Transverse colon (tissue), 4 donors: ENCODE data around the gene NIPSNAP2. TPM values are rescaled to one million over a fixed set of nuclear protein-coding genes. Genes with fewer than 3 reads are reported as not detected.
"Not testable (repeated sequence)": the region's sequence is repeated elsewhere in the genome, so short reads cannot be mapped to it uniquely, and the experiment has no call there.

Source experiments
- DNase-seq: peaks from one replicate; pipeline ENCODE4 v3.0.0-alpha.2; 2019
- H3K27ac ChIP-seq, 4 donors: fragments of 200-600 bp; sonication (generic); 2 replicates each; pipeline ENCODE4 v1.5.1; 2016 to 2018; ENCODE audit warnings: inconsistent platforms in 4 of 4
- H3K27me3 ChIP-seq: fragments of 200-600 bp; sonication (generic); 2 replicates; pipeline ENCODE4 v1.5.1; 2017; ENCODE audit warnings: inconsistent platforms
- H3K36me3 ChIP-seq, 4 donors: fragments of 200-600 bp; sonication (generic); 2 replicates each; pipeline ENCODE4 v1.5.1; 2017 to 2019; ENCODE audit warnings: inconsistent platforms in 4 of 4
- H3K4me1 ChIP-seq, 4 donors: fragments of 200-600 bp; sonication (generic); 2 replicates each; pipeline ENCODE4 v1.5.1; 2017 to 2020; ENCODE audit warnings: inconsistent platforms in 4 of 4
- H3K4me3 ChIP-seq, 4 donors: fragments of 200-600 bp; sonication (generic); 1 replicate in 1 of 4; 2 replicates in 3 of 4; pipeline versions ENCODE4 v1.5.1 to v1.6.1; 2017 to 2019; ENCODE audit warnings: inconsistent platforms in 4 of 4
- H3K9me3 ChIP-seq, 2 donors: fragments of 200-600 bp; sonication (generic); 2 replicates each; pipeline ENCODE4 v1.5.1; 2017 to 2019; ENCODE audit warnings: inconsistent platforms in 2 of 2
- CTCF ChIP-seq, 5 experiments: fragments of 200-600 bp in 3 of 5; fragments of 450-650 bp in 2 of 5; sonication (generic) in 3 of 5; IDR thresholded peaks; 1 replicate in 2 of 5; 2 replicates in 3 of 5; pipeline ENCODE4 v1.5.1; 2016 to 2017; ENCODE audit warnings: antibody characterized with exemption in 5 of 5, inconsistent platforms in 3 of 5, mild to moderate bottlenecking in 2 of 5, moderate library complexity in 1 of 5
- EP300 ChIP-seq: sonication (generic); formaldehyde crosslinking; IDR thresholded peaks from one replicate; pipeline ENCODE4 v1.6.1; 2017; ENCODE audit warnings: antibody characterized with exemption, low read depth
- POLR2A ChIP-seq: fragments of 450-650 bp; IDR thresholded peaks from one replicate; pipeline ENCODE4 v1.6.1; 2016; ENCODE audit warnings: antibody characterized with exemption, mild to moderate bottlenecking, moderate library complexity
- POLR2AphosphoS5 ChIP-seq, 3 donors: sonication (generic); formaldehyde crosslinking; IDR thresholded peaks; one replicate each; pipeline ENCODE4 v1.6.1; 2016; ENCODE audit warnings: antibody characterized with exemption in 3 of 3
- WGBS, 2 donors: methylation state at CpG; one replicate each; pipeline ENCODE4 v1.1.5; 2018; ENCODE audit warnings: low coverage in 1 of 2; 5-methylcytosine and 5-hydroxymethylcytosine counted together
- in situ Hi-C, 4 donors: fragments of 200-750 bp; cut with MboI; loops; one replicate each; pipeline versions ENCODE4 v1.15.0 to v1.15.1; 2017; ENCODE audit warnings: low sequenced_read_pairs in 3 of 4, low pct_ligation_motif_present in 1 of 4, low pct_unique_long_range_greater_than_20kb in 1 of 4
- intact Hi-C: fragments of 100-400 bp; cut with DNase I; formaldehyde crosslinking; loops from one replicate; pipeline ENCODE4 v1.15.1; 2023; ENCODE audit warnings: low total_unique reads
- total RNA-seq, 4 donors: library from RNA; depleted of rRNA; stranded (reverse); fragments of >200 nt; gene quantifications; one replicate each; pipeline ENCODE4 v1.1.0, GENCODE V29; 2016

NIPSNAP2 gene
- total RNA-seq, 4 donors from 2014 or later, result 56.9 to 107 (median 84.1) TPM

- TF ChIP-seq POLR2A, result no peak
- TF ChIP-seq EP300, result no peak
- TF ChIP-seq CTCF (IDR thresholded peaks at IDR 0.05), result peak in 4 of 5 experiments; percentile 27 to 42 (median 35)
- TF ChIP-seq POLR2AphosphoS5 (IDR thresholded peaks at IDR 0.05), result peak in 1 of 3 donors; percentile 36
- 0 to 2% methylated on average over 7 to 26 of the region's 27 CpGs for WGBS, 2 donors
- no peaks in the 10 kb centered on the region for H3K36me3 ChIP-seq
- H3K27ac ChIP-seq, result peak overlapping the region; percentile 73 to 86 (median 80)
- H3K27me3 ChIP-seq, result no peaks in the 10 kb centered on the region
- intact Hi-C loops (no loop called here), in situ Hi-C loops (loop anchor here in 1 of 4 donors (25.0 kb wide), 1 partner anchor 1022 kb away; the partner anchor contains the start of gene EGFR)
- no peaks in the 10 kb centered on the region for H3K9me3 ChIP-seq
- peak; percentile 70 for DNase-seq
- H3K4me3 ChIP-seq, result peak overlapping the region; percentile 39 to 75 (median 70)
- H3K4me1 ChIP-seq, result peaks cover 0 to 14% (median 8%) of the 10 kb centered on the region in 4 donors
Observed at GRCh38 chr7:56033671-56034432, 69.5 kb downstream of the NIPSNAP2 start.

GRCh38 chr7:56040730-56041129 is 76.3 kb downstream of the NIPSNAP2 start:
- intact Hi-C loops, result no loop called here
- Histone ChIP-seq H3K27ac (no peak overlapping the region), H3K9me3 (no peaks in the 10 kb centered on the region), H3K27me3 (no peaks in the 10 kb centered on the region), H3K4me1 (peaks cover 0 to 4% (median 0%) of the 10 kb centered on the region in 4 donors), H3K4me3 (no peak overlapping the region), H3K36me3 (no peaks in the 10 kb centered on the region)
- TF ChIP-seq POLR2A, result no peak
- TF ChIP-seq EP300, result no peak
- TF ChIP-seq CTCF (IDR thresholded peaks at IDR 0.05), result no peak
- TF ChIP-seq POLR2AphosphoS5 (IDR thresholded peaks at IDR 0.05), result no peak
- 58 to 66% methylated on average over 2 to 3 of the region's 3 CpGs for WGBS, 2 donors
- DNase-seq, result no peak
- in situ Hi-C loops, result loop anchor here in 1 of 4 donors (25.0 kb wide), 1 partner anchor 1028 kb away; the partner anchor contains the start of gene EGFR

- in situ Hi-C loops, result loop anchor here in 1 of 4 donors (25.0 kb wide), 1 partner anchor 1033 kb away; the partner anchor contains the start of gene EGFR
- H3K4me1 ChIP-seq, result peaks cover 0 to 44% (median 22%) of the 10 kb centered on the region in 4 donors
- H3K4me3 ChIP-seq, intact Hi-C loops, H3K9me3 ChIP-seq, H3K36me3 ChIP-seq, H3K27me3 ChIP-seq, DNase-seq: not testable (repeated sequence)
- WGBS, 2 donors, result 97 to 100% methylated on average over 2 of the region's 2 CpGs
- H3K27ac ChIP-seq, result peak overlapping the region in 1 of 4 donors; percentile 79
Observed at GRCh38 chr7:56045758-56046157, 81.4 kb downstream of the NIPSNAP2 start.

GRCh38 chr7:56046721-56047445 is 82.5 kb downstream of the NIPSNAP2 start:
- Histone ChIP-seq H3K36me3 (no peaks in the 10 kb centered on the region), H3K27me3 (no peaks in the 10 kb centered on the region), H3K27ac (peak overlapping the region; percentile 70 to 79 (median 73)), H3K4me3 (no peak overlapping the region), H3K4me1 (peaks cover 0 to 45% (median 24%) of the 10 kb centered on the region in 4 donors), H3K9me3 (no peaks in the 10 kb centered on the region)
- no peak for DNase-seq
- TF ChIP-seq EP300 (no peak), POLR2AphosphoS5 (IDR thresholded peaks at IDR 0.05) (peak in 2 of 3 donors; percentile 16 to 47)
- intact Hi-C loops, result no loop called here
- in situ Hi-C loops, result loop anchor here in 1 of 4 donors (25.0 kb wide), 1 partner anchor 1035 kb away; the partner anchor contains the start of gene EGFR
- WGBS, 2 donors, result 11 to 36% methylated on average over 3 to 5 of the region's 5 CpGs

GRCh38 chr7:56047446-56048116 is 83.2 kb downstream of the NIPSNAP2 start:
- intact Hi-C loops, H3K9me3 ChIP-seq, H3K27me3 ChIP-seq, H3K4me3 ChIP-seq, DNase-seq, H3K36me3 ChIP-seq: not testable (repeated sequence)
- H3K4me1 ChIP-seq, result peaks cover 4 to 50% (median 28%) of the 10 kb centered on the region in 4 donors
- 65 to 69% methylated on average over 11 of the region's 11 CpGs for WGBS, 2 donors
- H3K27ac ChIP-seq, result peak overlapping the region; percentile 70 to 79 (median 73)
- in situ Hi-C loops, result loop anchor here in 1 of 4 donors (25.0 kb wide), 1 partner anchor 1035 kb away; the partner anchor contains the start of gene EGFR
